HG02642 (cell line): ENCODE results near the gene EHD4.

Experiments
- ATAC-seq: cut with Tn5 transposase; IDR thresholded peaks from one replicate; pipeline ENCODE4 v1.9.1; 2021; ENCODE audit warnings: mild to moderate bottlenecking; ENCODE audit not compliant: unreplicated experiment, poor library complexity

The EHD4 gene

DNA sequence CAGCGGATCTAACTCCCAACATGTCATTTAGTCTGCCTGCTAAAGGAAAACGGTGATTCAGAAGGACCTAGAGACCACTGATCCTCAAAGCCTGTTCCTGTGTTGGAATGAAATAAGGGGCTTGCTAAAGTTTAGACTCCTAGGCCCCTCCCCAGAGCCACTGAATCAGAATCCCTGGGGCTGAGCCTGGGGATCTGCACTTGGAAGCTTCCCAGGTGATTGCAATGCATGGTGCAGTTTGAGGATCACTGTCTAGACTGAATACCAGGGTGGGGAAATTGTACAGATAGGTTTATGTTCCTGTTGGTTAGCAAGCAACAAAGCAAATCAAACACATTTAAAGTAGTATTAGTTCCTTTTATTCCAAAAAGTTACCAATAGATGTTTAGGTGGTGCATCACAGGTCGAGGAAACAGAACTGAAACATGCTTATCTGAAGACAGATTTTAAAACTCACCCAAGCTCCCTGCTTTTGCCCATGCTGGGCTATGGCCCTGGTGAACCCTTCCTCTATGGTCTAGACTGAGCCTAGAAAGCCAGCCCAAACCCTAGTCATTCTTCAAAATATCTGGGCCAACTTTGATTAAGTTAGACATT lies 48.9 kb downstream of the EHD4 start:
- no peak for ATAC-seq

DNA sequence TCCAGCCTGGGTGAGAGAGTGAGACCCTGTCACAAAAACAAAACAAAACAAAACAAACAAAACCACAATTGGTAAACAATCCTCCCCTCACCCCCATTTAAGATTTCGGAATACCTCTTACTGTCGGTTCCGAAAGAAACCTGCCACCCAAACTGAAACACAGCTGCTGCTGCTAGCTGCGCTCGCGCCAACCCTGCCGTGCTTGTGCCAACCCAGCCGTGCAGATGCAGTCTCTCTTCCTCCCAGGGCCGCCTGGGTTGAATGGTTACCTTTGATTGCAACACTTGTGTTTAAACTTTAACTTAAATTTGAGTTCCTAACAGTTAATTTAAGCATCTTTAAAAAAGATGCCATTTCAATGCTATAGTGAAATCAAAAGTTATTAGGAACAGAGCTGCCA lies 50.0 kb downstream of the EHD4 start:
- no peak for ATAC-seq

DNA sequence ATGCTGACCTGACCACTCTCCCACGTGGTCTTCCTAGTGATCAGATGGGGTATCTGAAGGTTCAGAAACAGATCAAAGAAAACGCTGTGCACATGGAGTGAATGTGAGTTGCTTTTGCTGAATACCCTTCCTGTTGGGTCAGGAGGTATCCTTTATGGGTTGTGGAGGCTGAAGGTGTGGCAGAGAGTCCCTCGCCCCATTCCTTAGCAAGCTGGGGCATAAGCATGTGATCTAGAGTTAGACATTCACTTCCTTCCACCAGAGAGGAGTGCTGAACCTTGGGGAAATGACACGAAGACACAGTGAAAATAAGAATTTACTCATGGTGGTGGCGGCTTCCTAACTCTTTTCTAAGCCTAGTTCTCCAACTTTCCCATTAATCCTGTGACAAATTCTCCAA lies 50.7 kb downstream of the EHD4 start:
- no peak for ATAC-seq

DNA sequence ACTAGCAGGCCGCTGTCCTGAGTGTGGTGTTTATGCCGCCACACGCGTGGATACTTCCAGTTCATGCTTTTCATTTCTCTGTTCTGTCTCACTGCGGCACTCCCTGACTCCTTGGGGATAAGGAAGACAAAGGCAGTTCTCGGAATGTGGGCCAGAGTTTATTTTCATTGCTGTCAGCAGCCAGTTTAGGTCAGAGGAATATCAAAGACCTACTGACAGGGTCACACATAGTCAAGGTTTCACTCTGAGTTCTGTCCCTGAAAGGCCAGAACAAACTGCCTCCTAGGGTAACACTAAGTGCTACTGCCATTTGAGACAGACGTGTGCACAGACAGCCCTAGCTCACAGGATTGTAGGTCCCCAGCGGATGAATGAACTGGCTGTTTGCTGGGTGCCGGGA lies 51.2 kb downstream of the EHD4 start:
- no peak for ATAC-seq

DNA sequence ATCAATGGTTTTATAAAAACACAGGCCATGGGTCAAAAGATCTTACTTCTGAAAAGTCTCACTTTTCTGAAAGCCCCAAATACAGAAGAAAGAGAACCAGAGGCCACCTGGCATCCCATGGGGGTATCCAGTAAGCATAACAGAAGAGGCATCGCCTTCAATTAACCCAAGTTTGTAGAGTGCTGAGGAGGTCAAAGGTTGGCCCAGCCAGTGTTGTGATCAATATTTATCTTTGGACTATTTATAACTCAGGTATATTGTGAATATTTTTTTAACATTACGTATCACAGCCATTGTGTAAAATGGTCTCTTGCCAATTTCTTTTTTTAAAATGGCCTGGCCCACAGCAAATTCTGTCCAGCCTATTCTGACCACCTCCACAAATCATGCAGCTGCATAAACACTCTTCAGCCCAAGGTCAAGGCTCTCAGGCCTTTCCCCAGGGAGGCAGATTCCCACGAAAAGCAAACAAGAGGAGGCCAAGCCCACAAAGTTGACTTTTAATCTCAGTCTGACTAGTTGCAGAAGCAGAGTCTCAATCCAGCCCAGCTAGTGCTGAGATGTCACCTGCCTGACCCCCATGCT lies 52.3 kb downstream of the EHD4 start:
- ATAC-seq = no peak

DNA sequence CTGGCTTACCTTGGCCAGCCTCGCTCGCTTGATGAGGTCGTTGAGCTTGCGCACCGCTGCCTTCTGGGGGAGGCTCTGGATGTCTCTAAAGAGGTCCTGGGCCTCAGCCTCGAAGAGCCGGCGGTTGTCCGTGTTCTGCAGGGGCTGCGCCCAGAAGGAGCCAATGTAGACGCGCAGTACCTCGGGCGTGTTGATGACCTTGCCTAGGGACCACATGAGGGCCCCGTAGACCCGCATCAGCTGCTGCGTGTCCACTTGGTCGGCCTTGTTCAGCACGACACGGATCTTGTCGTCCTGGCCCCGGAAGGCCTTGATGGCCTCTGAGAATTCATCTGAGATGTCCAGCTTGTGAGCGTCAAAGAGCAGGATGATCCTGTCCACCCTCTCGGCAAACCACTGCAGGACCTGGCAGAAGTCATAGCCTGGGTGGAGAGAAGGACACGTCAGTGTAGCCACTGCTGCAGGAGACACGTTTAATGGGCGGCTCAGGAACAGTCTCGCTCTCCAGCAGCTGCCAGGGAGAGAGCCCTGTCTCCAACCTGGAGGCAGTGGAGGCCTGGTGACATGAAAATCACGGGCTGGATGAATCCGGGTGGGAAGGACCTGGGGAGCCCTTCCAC lies 53.0 kb downstream of the EHD4 start:
- ATAC-seq = no peak

DNA sequence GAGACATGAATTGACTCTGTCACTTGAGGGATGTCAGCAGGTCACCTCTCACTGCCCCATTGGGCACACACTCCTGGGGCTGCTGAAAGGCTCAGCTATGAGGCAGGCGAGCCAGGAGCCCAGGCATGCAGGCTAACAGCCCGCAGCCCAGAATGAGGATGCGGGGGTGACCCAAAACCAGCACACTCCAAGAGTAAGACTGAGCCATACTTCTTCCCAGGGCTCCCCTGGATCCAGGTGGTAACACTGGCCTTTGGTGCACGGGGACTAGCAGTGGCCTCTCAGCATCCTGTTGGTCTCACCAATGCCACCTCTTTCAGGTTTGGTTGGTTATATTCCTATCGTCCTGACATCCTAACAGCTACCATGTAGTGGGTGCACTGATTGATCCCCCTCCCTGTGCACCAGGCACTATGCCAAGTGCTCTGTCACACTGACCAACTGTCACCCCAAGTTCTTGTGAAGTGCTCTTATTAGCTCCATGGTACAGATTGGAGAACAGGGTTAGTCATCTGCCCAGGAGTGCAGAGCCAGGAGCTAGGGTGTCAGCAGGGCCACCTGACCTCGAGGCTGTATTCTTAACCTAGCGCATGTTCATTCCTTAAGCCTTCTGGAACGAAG lies 53.7 kb downstream of the EHD4 start:
- no peak for ATAC-seq

DNA sequence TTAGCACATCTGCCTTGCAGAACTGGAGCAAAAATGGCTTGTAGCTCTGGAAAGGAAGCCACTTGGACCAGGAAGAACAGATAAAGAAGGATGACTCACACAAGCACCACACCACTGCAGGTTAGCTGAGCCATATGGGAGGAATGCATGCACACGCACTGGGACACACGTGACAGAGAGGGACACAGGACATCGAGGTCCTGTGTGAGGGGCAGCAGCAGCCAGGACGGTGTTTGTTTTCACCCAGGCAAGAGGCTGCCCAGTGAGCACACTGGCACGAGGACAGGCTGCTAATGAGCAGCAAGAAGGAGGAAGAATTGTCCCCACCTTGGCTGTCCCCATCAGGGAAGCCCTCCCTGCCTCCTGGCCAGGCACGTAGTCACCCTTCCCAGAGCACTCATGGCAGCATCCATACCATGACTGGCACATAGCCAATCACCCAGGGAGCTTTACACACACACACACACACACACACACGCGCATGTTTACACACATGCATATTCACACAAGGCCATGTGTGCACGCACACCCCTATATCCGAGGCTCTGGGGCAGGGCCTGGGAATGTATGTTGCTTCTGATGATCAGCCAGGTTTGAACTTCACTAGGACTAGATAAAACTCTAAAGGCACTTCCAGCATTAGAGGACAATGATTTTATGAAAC lies 54.5 kb downstream of the EHD4 start:
- ATAC-seq = no peak

DNA sequence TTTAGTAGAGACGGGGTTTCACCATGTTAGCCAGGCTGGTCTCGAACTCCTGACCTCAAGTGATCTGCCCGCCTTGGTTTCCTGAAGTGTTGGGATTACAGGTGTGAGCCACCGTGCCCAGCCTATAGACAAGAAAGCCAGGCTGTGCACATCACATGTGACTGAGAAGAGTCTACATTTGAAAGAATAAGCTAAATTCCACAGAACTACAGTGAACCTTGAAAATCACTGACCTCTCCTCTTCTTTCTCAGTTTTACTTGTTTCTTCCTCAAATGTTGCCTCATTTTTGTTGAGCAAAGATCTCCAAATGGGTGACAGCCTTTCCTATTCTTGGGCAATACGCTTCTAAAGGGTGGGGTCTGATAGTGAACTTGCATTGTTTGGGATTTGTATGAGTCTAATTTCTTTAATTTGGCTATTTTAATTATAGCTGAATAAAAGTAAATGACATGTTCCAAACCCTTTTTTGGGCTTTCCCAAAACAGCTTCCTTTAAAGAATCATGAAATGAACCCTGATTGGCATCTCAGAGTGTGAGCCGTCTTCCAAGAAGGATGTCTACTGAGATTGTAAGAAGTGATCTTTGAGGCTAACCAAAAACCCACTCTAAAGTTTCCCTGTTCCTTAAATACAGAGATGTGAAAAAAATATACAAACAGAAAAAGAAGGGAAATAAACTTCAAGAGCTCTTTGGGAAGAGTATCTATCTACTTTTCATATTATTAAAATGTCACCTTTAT lies 56.9 kb downstream of the EHD4 start:
- no peak for ATAC-seq

DNA sequence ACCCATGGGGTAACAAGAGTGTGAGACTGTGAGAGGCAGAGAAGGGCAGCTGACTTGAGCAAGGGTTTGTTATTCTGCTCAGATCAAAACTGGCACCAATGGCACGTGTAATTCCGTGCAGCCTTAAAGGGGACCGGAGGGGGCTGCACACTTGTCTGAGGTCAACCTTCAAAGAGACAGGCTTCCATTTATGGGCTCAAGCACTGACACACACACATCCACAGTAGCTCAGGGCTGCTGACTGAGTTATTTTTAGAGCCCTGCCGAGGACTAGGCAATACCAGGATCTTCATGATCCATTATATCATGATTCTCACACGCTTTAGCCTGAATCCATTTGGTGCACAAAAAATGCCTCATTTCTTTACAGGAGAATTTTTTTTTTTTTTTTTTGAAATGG lies 57.9 kb downstream of the EHD4 start:
- ATAC-seq = no peak

DNA sequence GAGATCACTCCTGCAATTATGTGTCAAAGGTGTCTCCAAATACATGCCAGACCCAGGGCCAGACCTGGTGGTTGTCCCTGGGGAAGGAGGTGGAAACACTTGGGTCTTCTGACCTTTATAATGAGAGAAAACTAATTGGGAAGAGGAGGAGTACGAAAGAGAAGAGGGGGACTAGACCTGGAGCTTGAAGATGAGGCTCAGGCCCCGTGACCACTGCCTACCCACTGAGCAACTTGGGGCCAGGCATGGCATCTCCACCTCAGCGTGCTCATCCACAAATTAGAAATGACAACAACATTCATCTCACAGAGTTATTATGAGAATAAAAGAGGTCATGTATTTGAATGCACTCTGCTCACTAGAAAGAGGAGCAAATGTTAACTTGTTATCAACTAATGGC lies 59.1 kb downstream of the EHD4 start:
- ATAC-seq = no peak

DNA sequence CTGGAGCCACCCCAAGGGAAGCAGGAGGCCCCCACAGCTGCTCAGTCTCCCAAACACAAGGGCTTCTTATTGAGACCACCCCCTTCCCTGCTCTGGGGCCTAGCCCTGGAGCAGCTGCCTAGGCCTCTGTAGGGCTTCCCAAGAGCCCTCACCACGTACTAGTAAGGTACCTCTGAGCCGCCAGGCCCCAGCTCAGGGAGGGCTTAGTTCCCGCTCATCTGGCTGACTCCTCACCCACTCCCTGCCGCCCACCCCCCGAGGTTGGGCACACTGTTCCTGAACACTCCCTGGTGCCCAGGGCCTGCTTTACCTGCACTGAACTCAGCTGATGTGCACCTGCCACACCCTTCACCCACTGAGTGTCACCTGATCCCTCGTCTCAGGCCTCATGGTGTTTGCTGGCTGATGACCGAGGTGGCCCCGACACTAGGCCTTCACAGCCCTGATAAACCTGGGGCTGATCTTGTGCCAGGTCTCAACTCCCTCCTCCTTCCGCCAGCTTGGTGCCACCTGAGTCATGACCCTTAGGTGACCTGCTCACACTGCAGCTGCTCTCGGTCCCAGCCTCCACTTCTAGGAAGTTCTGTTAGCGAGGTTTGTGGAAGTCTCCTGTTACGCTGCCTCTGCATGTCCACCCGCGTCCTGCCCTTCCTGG lies 60.5 kb downstream of the EHD4 start:
- no peak for ATAC-seq

DNA sequence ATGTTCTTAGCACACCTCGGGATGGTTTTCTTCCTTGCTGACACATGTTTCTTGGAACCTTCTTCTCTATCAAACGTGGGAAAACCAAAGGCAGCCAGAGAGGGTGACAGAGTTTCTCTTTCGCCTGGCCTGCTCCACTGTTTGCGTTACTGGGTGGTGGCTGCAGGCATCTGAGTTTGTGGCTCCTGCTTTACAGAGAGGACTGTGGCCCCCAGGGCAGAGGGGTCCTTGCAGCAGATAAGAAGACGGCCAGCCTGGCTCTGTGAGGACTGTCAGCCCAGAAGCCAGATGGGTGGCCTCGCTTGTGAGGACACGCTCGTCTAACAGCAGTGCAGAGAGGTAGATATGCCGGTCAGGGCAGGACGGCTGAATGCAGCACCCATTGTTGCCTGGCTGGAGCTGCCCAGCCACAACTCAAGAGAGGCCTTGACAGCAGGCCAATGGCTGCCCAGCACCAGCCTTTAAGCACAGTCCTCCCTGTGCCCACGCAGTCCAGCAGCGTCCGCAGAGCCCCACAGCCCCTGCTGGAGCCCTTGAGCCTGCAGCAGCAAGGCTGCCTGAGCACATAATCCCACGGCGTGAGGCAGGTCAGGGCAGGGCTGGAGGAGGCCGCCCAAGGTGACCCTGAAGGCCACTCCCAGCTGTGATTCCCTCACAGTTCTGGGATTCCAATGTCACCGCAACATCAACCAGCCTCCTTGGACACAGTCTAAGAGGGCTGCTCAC lies 63.5 kb downstream of the EHD4 start:
- ATAC-seq = no peak

DNA sequence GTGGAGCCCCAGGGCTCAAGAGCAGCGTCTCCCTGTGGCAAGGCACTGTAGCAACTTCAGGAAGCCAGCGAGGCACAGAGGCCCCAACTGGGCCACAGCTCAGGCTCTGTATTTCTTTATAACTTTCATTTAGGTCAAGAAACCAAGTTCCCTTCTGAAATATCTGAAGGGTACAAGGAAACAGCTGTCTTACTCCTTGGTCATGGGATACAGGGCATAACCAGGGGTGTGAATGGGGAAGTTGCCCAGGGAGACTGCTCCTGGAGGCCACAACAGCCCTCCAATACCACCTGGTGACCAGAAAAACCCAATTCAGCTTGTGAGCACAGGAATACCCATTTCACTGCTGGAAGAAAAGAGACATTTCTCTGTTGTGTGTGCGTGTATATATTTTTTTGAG lies 65.2 kb downstream of the EHD4 start:
- no peak for ATAC-seq

DNA sequence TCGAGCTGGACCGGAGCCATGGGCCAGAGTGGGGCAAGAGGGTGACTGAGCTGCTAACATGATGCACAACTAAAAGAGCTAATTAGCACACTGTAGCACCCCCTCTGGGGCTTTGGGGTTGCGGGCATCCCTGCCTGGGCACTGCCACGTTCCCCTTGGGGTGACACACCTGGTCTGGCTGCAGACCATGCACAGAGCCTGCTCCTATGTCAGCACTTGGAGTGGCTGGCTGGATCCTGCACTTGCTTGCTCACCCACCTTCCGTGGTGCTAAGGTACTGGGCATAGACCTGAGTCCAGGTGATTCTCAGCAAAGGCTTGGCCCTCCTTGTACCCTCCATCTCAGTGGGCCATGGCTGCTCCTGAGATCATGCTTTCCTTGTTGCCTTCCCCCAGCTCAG lies 65.7 kb downstream of the EHD4 start:
- no peak for ATAC-seq

DNA sequence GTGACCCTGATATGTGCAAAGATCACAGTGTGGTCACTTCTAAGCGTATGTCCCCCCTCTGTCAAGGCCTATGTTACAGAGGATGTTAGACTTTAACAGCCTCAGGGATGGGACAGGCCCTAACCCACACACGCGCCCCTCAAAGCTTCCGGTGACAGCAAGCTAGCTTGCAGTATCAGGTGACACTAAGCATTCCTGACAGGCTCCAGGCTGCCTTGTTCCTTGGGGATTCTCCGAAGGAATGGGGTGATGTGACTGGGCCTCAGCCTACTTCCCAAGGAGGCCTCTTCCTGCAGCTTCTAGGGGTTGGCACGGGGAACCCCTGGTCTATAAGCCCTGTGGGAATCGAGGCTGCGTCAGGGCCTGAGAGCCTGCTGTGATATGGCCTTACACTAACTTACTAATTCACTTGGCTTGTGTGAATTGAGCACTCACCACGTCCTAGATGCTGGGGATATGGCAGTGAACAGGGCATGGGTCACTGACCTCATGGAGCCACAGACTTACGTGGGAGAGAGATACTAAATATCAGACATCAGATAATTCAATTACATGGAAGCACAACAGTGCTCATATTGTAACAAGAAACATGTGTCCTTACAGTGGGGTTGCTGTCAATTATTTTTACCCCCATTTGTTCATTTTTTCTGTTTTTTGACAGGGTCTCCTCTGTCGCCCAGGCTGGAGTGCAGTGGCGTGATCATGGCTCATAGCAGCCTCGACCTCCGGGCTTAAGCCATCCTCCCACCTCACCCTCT lies 67.1 kb downstream of the EHD4 start:
- peak; percentile 21 for ATAC-seq

DNA sequence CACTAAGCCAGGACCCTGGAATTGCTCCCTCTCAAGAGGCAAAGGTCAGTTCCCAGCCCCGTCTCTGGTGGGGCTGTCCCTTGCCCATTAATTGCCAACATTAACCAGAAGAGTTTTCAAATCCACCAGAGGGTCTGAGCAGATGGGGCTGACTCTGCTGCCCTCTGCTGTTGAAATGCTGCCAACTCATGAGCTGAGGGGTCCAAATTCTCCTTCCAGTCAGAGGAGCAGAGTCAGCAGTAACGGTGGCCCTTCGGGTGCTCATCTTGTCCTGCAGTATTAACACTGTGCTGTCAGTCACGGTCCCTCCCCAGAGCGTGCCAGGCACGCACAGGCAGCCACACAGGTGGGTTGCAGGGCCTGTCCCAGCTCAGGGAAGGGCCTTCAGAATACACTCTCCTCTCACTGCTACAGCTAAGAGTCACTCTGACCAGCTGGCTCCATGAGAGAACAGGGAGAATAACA lies 67.8 kb downstream of the EHD4 start:
- peak; percentile 64 for ATAC-seq

DNA sequence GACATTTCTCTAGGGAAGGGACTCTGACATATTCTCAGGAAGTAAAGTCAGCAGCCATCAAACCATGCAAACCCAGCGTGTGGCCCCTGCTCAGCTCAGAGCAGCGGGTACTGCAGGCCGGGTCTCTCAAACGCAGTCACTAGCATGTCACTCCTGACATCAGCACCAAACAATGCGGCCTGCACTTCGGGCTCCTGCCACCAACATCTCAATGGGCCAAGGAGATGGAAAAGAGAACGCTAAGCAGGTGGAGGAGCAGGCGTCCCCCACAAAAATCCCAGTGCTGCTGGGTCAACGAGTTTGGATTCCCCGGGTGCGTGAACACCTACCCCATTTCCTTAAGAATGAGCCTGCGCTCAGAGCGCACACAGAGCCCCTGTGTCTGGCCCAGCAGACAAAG lies 68.6 kb downstream of the EHD4 start:
- no peak for ATAC-seq

DNA sequence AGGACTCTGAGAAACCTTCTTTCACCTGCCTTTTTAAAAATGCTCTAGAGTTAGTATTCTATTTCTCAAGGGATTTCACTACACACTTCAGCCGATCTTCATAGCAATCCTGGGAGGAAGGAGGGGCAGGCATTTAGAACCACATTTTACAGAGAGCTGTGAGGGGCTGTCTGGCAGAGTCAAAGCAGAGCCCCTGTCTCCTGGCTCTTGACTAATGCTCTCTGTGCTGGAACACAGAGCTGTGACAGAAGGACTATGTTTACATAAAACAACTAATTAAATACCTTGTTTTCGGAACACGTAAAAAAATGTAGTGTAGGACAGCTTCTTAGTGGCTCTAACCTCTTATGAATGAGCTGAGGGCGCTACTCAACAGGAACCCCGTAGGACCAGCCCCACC lies 70.9 kb downstream of the EHD4 start:
- no peak for ATAC-seq
